K562 (cell line): ENCODE data around the gene TBC1D7. TPM values are rescaled to one million over a fixed set of nuclear protein-coding genes. Genes with fewer than 3 reads are reported as not detected.

Experiments used
- KAT2B ChIP-seq: IDR thresholded peaks from one replicate; pipeline ENCODE4 v1.6.1; 2012; ENCODE audit warnings: low read depth, mild to moderate bottlenecking, control low read depth, inconsistent platforms, low read length, moderate library complexity
- KAT7 ChIP-seq: sonication (generic); formaldehyde crosslinking; IDR thresholded peaks from 2 replicates; pipeline ENCODE4 v1.8.0; 2022; ENCODE audit warnings: missing genetic modification reagents, mild to moderate bottlenecking, borderline replicate concordance
- L3MBTL2 ChIP-seq: fragments of 450-650 bp; IDR thresholded peaks from 2 replicates; pipeline ENCODE4 v1.6.1; 2016; ENCODE audit warnings: mild to moderate bottlenecking, moderate library complexity
- MEIS2 ChIP-seq: fragments of 450-650 bp; IDR thresholded peaks from 2 replicates; pipeline ENCODE4 v1.6.1; 2014; ENCODE audit warnings: mild to moderate bottlenecking; ENCODE audit not compliant: partially characterized antibody
- NR2C2 ChIP-seq, 2 experiments: fragments of 200-800 bp in 1 of 2; sonication (Bioruptor generic) in 1 of 2; sonication (generic) in 1 of 2; formaldehyde crosslinking in 1 of 2; IDR thresholded peaks; 2 replicates each; pipeline versions ENCODE4 v1.6.1 to v1.8.0; 2016 to 2022; ENCODE audit warnings: mild to moderate bottlenecking in 1 of 2, missing compliant biosample characterization in 1 of 2, missing genetic modification characterization in 1 of 2, missing genetic modification reagents in 1 of 2
- PATZ1 ChIP-seq: fragments of 250-450 bp; sonication (Bioruptor Pico); IDR thresholded peaks from 2 replicates; pipeline ENCODE4 v1.5.0; 2020; ENCODE audit warnings: mild to moderate bottlenecking, borderline replicate concordance
- ZNF174 ChIP-seq: fragments of 250-450 bp; sonication (Bioruptor Pico); IDR thresholded peaks from 2 replicates; pipeline ENCODE4 v1.4.0; 2020; ENCODE audit warnings: mild to moderate bottlenecking
- ZNF586 ChIP-seq: fragments of 450-650 bp; formaldehyde crosslinking; conservative IDR thresholded peaks from 2 replicates; pipeline ENCODE4 v1.4.0; 2020; ENCODE audit warnings: mild to moderate bottlenecking, moderate library complexity
- polyA plus RNA-seq, 8 experiments: library from polyadenylated mRNA; depleted of rRNA in 4 of 8; stranded (reverse) in 5 of 8; unstranded in 3 of 8; fragments of >200 nt; fragmentation: Nextera tagmentation in 2 of 8; fragmentation: Illumina TruSeq in 1 of 8; extraction: Ambion mirVana in 2 of 8; extraction: Trizol in 1 of 8; gene quantifications; 2 replicates each; pipeline versions ENCODE4 v1.2.1 to v1.2.3, GENCODE V29; 2011 to 2014; ENCODE audit warnings: inconsistent platforms in 1 of 8, missing spikeins in 1 of 8
- total RNA-seq, 7 experiments: library from RNA; depleted of rRNA in 6 of 7; stranded (reverse); fragments of >200 nt in 6 of 7; fragmentation: Illumina TruSeq in 2 of 7; extraction: Trizol in 2 of 7; gene quantifications; 2 replicates each; pipeline versions ENCODE4 v1.2.1 to v1.2.3, GENCODE V29; 2011 to 2021; ENCODE audit warnings: low replicate concordance in 1 of 7
- TF ChIP-seq, protein P1 (sequence below): sonication (generic); formaldehyde crosslinking; IDR thresholded peaks from 2 replicates; pipeline ENCODE4 v1.8.0; 2023; ENCODE audit warnings: missing genetic modification reagents, mild to moderate bottlenecking, borderline replicate concordance
- TF ChIP-seq, protein P2 (sequence below): fragments of 200-800 bp; sonication (Bioruptor generic); IDR thresholded peaks from 2 replicates; pipeline ENCODE4 v1.6.1; 2016; ENCODE audit warnings: missing genetic modification characterization, missing compliant biosample characterization
- TF ChIP-seq, protein P3 (sequence below): fragments of 450-650 bp; formaldehyde crosslinking; IDR thresholded peaks from 2 replicates; pipeline ENCODE4 v1.4.0; 2022; ENCODE audit warnings: missing genetic modification characterization

The TBC1D7 gene
- total and polyA plus RNA-seq, 9 of the 15 experiments (the other 6 are each of a cell fraction or from before 2014, with no cell fraction given): 49.4 to 107 (median 61.1) TPM

DNA sequence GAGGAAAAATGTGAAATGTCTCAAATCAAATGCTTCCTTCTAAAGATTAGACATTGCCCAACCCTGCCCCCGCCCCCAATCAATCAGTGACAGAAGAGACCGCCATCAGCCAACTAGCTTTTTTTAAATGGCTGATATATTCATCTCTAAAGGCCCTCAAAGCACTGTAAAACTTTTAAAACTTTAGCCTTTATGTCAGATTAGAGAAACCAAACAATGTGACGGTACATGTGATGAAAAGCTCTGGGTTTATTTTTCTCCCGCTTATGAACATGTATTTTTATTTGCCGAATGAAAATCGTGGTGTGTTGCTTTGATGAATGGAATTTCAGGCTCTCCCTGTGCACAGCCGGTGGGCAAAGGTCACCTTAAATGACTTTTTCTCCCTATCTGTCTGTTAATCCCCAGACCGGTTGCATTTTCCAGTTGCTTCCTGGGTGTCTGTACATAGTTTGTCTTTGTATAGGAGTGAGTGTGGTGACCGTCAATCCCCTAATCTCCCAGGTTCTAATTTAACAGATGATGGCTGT is 38.5 kb downstream of the TBC1D7 start (continued):
- TF ChIP-seq, protein P1, sequence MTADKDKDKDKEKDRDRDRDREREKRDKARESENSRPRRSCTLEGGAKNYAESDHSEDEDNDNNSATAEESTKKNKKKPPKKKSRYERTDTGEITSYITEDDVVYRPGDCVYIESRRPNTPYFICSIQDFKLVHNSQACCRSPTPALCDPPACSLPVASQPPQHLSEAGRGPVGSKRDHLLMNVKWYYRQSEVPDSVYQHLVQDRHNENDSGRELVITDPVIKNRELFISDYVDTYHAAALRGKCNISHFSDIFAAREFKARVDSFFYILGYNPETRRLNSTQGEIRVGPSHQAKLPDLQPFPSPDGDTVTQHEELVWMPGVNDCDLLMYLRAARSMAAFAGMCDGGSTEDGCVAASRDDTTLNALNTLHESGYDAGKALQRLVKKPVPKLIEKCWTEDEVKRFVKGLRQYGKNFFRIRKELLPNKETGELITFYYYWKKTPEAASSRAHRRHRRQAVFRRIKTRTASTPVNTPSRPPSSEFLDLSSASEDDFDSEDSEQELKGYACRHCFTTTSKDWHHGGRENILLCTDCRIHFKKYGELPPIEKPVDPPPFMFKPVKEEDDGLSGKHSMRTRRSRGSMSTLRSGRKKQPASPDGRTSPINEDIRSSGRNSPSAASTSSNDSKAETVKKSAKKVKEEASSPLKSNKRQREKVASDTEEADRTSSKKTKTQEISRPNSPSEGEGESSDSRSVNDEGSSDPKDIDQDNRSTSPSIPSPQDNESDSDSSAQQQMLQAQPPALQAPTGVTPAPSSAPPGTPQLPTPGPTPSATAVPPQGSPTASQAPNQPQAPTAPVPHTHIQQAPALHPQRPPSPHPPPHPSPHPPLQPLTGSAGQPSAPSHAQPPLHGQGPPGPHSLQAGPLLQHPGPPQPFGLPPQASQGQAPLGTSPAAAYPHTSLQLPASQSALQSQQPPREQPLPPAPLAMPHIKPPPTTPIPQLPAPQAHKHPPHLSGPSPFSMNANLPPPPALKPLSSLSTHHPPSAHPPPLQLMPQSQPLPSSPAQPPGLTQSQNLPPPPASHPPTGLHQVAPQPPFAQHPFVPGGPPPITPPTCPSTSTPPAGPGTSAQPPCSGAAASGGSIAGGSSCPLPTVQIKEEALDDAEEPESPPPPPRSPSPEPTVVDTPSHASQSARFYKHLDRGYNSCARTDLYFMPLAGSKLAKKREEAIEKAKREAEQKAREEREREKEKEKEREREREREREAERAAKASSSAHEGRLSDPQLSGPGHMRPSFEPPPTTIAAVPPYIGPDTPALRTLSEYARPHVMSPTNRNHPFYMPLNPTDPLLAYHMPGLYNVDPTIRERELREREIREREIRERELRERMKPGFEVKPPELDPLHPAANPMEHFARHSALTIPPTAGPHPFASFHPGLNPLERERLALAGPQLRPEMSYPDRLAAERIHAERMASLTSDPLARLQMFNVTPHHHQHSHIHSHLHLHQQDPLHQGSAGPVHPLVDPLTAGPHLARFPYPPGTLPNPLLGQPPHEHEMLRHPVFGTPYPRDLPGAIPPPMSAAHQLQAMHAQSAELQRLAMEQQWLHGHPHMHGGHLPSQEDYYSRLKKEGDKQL (CRISPR knock-in tag): no peak
- TF ChIP-seq L3MBTL2 (no peak), PATZ1 (CRISPR knock-in tag) (no peak), ZNF174 (no peak), NR2C2 (CRISPR knock-in tag; IDR thresholded peaks at IDR 0.05) (no peak), NR2C2 (tag; IDR thresholded peaks at IDR 0.05) (peak; percentile 28; the same call in 1 of the 2 replicates), ZNF586 (CRISPR knock-in tag) (no peak), KAT2B (no peak), MEIS2 (peak; percentile 48), KAT7 (CRISPR knock-in tag) (no peak)
- TF ChIP-seq, protein P2, sequence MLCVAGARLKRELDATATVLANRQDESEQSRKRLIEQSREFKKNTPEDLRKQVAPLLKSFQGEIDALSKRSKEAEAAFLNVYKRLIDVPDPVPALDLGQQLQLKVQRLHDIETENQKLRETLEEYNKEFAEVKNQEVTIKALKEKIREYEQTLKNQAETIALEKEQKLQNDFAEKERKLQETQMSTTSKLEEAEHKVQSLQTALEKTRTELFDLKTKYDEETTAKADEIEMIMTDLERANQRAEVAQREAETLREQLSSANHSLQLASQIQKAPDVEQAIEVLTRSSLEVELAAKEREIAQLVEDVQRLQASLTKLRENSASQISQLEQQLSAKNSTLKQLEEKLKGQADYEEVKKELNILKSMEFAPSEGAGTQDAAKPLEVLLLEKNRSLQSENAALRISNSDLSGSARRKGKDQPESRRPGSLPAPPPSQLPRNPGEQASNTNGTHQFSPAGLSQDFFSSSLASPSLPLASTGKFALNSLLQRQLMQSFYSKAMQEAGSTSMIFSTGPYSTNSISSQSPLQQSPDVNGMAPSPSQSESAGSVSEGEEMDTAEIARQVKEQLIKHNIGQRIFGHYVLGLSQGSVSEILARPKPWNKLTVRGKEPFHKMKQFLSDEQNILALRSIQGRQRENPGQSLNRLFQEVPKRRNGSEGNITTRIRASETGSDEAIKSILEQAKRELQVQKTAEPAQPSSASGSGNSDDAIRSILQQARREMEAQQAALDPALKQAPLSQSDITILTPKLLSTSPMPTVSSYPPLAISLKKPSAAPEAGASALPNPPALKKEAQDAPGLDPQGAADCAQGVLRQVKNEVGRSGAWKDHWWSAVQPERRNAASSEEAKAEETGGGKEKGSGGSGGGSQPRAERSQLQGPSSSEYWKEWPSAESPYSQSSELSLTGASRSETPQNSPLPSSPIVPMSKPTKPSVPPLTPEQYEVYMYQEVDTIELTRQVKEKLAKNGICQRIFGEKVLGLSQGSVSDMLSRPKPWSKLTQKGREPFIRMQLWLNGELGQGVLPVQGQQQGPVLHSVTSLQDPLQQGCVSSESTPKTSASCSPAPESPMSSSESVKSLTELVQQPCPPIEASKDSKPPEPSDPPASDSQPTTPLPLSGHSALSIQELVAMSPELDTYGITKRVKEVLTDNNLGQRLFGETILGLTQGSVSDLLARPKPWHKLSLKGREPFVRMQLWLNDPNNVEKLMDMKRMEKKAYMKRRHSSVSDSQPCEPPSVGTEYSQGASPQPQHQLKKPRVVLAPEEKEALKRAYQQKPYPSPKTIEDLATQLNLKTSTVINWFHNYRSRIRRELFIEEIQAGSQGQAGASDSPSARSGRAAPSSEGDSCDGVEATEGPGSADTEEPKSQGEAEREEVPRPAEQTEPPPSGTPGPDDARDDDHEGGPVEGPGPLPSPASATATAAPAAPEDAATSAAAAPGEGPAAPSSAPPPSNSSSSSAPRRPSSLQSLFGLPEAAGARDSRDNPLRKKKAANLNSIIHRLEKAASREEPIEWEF: no peak
- TF ChIP-seq, protein P3, sequence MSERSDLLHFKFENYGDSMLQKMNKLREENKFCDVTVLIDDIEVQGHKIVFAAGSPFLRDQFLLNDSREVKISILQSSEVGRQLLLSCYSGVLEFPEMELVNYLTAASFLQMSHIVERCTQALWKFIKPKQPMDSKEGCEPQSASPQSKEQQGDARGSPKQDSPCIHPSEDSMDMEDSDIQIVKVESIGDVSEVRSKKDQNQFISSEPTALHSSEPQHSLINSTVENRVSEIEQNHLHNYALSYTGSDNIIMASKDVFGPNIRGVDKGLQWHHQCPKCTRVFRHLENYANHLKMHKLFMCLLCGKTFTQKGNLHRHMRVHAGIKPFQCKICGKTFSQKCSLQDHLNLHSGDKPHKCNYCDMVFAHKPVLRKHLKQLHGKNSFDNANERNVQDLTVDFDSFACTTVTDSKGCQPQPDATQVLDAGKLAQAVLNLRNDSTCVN (CRISPR knock-in tag): no peak
